Fibroblast of lung (primary cell): ENCODE data around the gene EXD1.

ENCODE experiments used
- EZH2 ChIP-seq: IDR thresholded peaks from 2 replicates; pipeline ENCODE4 v1.5.1; 2012; ENCODE audit warnings: low read length, control low read depth, mild to moderate bottlenecking; ENCODE audit errors: missing control alignments
- TF ChIP-seq, protein P1 (sequence below), 2 donors: IDR thresholded peaks in 1 of 2; conservative IDR thresholded peaks in 1 of 2; 1 replicate in 1 of 2; 2 replicates in 1 of 2; pipeline ENCODE4 v1.5.1; 2011 to 2012; ENCODE audit warnings: low read length in 2 of 2, control low read depth in 1 of 2, inconsistent platforms in 1 of 2, low read depth in 1 of 2, mild to moderate bottlenecking in 1 of 2

GRCh38 chr15:41169086-41169485 lies 61.5 kb downstream of the EXD1 start:
- TF ChIP-seq, protein P1, sequence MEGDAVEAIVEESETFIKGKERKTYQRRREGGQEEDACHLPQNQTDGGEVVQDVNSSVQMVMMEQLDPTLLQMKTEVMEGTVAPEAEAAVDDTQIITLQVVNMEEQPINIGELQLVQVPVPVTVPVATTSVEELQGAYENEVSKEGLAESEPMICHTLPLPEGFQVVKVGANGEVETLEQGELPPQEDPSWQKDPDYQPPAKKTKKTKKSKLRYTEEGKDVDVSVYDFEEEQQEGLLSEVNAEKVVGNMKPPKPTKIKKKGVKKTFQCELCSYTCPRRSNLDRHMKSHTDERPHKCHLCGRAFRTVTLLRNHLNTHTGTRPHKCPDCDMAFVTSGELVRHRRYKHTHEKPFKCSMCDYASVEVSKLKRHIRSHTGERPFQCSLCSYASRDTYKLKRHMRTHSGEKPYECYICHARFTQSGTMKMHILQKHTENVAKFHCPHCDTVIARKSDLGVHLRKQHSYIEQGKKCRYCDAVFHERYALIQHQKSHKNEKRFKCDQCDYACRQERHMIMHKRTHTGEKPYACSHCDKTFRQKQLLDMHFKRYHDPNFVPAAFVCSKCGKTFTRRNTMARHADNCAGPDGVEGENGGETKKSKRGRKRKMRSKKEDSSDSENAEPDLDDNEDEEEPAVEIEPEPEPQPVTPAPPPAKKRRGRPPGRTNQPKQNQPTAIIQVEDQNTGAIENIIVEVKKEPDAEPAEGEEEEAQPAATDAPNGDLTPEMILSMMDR (conservative IDR thresholded peaks at IDR 0.05 in 1 of 2, IDR thresholded peaks at IDR 0.05 in 1 of 2; ENCODE audit: low read depth in 1 of 2, low read length in 2 of 2), result no peak
- no peak for TF ChIP-seq EZH2
